Ovary (tissue), 3 donors: ENCODE measurements around the gene ANO2.

ENCODE experiments used
- EP300 ChIP-seq: sonication (generic); formaldehyde crosslinking; IDR thresholded peaks from one replicate; pipeline ENCODE4 v1.6.1; 2017; ENCODE audit warnings: antibody characterized with exemption
- POLR2A ChIP-seq: fragments of 450-650 bp; IDR thresholded peaks from one replicate; pipeline ENCODE4 v1.6.1; 2017; ENCODE audit warnings: antibody characterized with exemption, mild to moderate bottlenecking, moderate library complexity
- TF ChIP-seq, protein P1 (sequence below), 3 donors: fragments of 450-650 bp in 2 of 3; fragments of 200-600 bp in 1 of 3; IDR thresholded peaks; one replicate each; pipeline versions ENCODE4 v1.5.1 to v1.8.0; 2016 to 2022; ENCODE audit warnings: antibody characterized with exemption in 3 of 3, mild to moderate bottlenecking in 1 of 3
- donor health status: DM: no; HTN: no; CAD: no.

DNA sequence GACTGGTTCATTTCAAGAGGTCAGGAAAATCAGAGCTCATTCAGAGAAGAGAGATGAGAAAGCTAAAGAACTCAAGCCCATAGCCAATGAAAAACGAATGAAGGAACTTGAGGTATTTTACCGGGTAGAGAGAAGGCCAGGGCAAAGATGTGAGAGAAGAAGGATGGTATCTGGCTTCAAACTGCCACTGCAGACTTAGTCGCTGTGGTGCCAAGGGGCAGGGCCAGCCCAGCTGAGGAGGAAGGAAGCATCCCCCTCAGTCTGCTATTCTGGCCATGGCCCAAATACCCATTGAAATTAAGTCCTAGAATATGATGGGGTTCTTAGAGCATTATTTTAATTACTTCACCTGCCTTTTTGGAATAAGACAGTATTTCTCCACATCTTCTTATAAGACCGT, 69.2 kb downstream of the ANO2 start:
- TF ChIP-seq, protein P1, sequence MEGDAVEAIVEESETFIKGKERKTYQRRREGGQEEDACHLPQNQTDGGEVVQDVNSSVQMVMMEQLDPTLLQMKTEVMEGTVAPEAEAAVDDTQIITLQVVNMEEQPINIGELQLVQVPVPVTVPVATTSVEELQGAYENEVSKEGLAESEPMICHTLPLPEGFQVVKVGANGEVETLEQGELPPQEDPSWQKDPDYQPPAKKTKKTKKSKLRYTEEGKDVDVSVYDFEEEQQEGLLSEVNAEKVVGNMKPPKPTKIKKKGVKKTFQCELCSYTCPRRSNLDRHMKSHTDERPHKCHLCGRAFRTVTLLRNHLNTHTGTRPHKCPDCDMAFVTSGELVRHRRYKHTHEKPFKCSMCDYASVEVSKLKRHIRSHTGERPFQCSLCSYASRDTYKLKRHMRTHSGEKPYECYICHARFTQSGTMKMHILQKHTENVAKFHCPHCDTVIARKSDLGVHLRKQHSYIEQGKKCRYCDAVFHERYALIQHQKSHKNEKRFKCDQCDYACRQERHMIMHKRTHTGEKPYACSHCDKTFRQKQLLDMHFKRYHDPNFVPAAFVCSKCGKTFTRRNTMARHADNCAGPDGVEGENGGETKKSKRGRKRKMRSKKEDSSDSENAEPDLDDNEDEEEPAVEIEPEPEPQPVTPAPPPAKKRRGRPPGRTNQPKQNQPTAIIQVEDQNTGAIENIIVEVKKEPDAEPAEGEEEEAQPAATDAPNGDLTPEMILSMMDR (IDR thresholded peaks at IDR 0.05): no peak
- TF ChIP-seq POLR2A (no peak), EP300 (no peak)
